Caco-2 (cell line): ENCODE data around the gene WDR45B. TPM values are rescaled to one million over a fixed set of nuclear protein-coding genes. Genes with fewer than 3 reads are reported as not detected.

Experiments used
- BruUV-seq: library from RNA; stranded (reverse); fragments of 400-500 nt; replicated peaks from 2 replicates; lab custom pipeline; 2021; lab: Mats Ljungman, UMichigan
- CTCF ChIA-PET: fragments of 300-600 bp; sonication (Branson Sonifier 250); formaldehyde crosslinking; loops from one replicate; lab custom pipeline; 2022; ENCODE audit warnings: antibody characterized with exemption; lab: Charles Lee
- POLR2A ChIA-PET: fragments of 300-600 bp; sonication (Branson Sonifier 250); formaldehyde crosslinking; loops from one replicate; lab custom pipeline; 2022; ENCODE audit warnings: antibody characterized with exemption; lab: Charles Lee
- DNase-seq, 2 experiments: peaks; one replicate each; pipeline versions ENCODE4 v3.0.0 to v3.0.0-alpha.2; 2020 to 2022
- H3K27me3 ChIP-seq: replicated peaks from 2 replicates; pipeline ENCODE4 v1.6.0; 2011; ENCODE audit warnings: low read length; ENCODE audit not compliant: control insufficient read depth, insufficient read depth
- H3K36me3 ChIP-seq: 2 replicates; pipeline ENCODE4 v1.5.1; 2011; ENCODE audit warnings: low read length; ENCODE audit not compliant: control insufficient read depth, insufficient read depth
- H3K4me1 ChIP-seq: fragments of 250-450 bp; sonication (Bioruptor Pico); 2 replicates; pipeline ENCODE4 v1.5.1; 2020; ENCODE audit warnings: mild to moderate bottlenecking
- H3K4me3 ChIP-seq: 2 replicates; pipeline ENCODE4 v1.5.1; 2011; ENCODE audit warnings: low read depth, mild to moderate bottlenecking, control low read depth, low read length
- H3K9me3 ChIP-seq: fragments of 250-450 bp; sonication (Bioruptor Pico); 2 replicates; pipeline ENCODE4 v1.5.1; 2020; ENCODE audit warnings: mild to moderate bottlenecking, moderate library complexity
- H3K27ac Mint-ChIP-seq: one replicate; pipeline ENCODE4 v1.8.0; 2022; ENCODE audit warnings: mixed read lengths; ENCODE audit not compliant: unreplicated experiment
- H3K27me3 Mint-ChIP-seq: one replicate; pipeline ENCODE4 v1.8.0; 2022; ENCODE audit warnings: mixed read lengths; ENCODE audit not compliant: insufficient read depth, unreplicated experiment
- H3K36me3 Mint-ChIP-seq: one replicate; pipeline ENCODE4 v1.8.0; 2022; ENCODE audit warnings: mild to moderate bottlenecking, mixed read lengths; ENCODE audit not compliant: insufficient read depth, unreplicated experiment
- H3K4me1 Mint-ChIP-seq: one replicate; pipeline ENCODE4 v1.8.0; 2022; ENCODE audit warnings: low read depth, mixed read lengths; ENCODE audit not compliant: unreplicated experiment
- H3K4me3 Mint-ChIP-seq: one replicate; pipeline ENCODE4 v1.8.0; 2022; ENCODE audit warnings: mild to moderate bottlenecking, moderate library complexity, mixed read lengths; ENCODE audit not compliant: unreplicated experiment
- H3K9me3 Mint-ChIP-seq: one replicate; pipeline ENCODE4 v1.8.0; 2022; ENCODE audit warnings: mixed read lengths; ENCODE audit not compliant: unreplicated experiment
- intact Hi-C: fragments of 100-400 bp; cut with micrococcal nuclease; formaldehyde crosslinking; loops from one replicate; pipeline ENCODE4 v1.10.0; 2022; ENCODE audit not compliant: unreplicated experiment
- total RNA-seq: library from RNA; stranded (reverse); gene quantifications from 2 replicates; pipeline ENCODE4 v1.2.3, GENCODE V29; 2022
- TF ChIP-seq, protein P1 (sequence below), 2 experiments: fragments of 200-600 bp in 1 of 2; IDR thresholded peaks; 1 replicate in 1 of 2; 2 replicates in 1 of 2; pipeline versions ENCODE4 v1.5.1 to v1.8.0; 2011 to 2022; ENCODE audit warnings: antibody characterized with exemption in 1 of 2, control low read depth in 1 of 2, inconsistent platforms in 1 of 2, low read depth in 1 of 2, low read length in 1 of 2, mild to moderate bottlenecking in 1 of 2, moderate library complexity in 1 of 2; ENCODE audit not compliant: insufficient read depth in 1 of 2, severe bottlenecking in 1 of 2, unreplicated experiment in 1 of 2

WDR45B gene
- total RNA-seq, 1 experiment from 2014 or later: 106 TPM

DNA sequence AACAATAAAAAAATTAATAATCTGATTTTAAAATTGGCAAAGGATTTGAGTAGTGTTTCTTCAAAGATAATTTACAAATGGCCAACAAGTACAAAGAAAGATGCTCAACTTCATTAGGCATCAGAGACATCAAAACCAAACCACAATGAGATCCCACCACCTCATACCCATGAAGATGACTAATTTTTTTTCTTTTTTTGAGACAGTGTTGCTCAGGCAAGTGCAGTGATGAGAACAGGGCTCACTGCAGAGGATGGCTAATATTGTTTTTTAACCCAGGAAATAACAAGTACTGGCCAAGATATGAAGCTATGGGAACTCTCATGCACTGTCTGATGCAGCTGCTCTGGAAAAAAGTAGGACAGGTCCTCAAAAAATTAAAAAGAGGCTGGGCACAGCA is 14.9 kb downstream of the WDR45B start:
- intact Hi-C loops: no loop called here
- peaks cover 16% of the 10 kb centered on the region for H3K4me1 Mint-ChIP-seq
- Histone ChIP-seq H3K36me3 (peaks cover 2% of the 10 kb centered on the region; the same call in 1 of the 2 replicates), H3K27me3 (no peaks in the 10 kb centered on the region), H3K9me3 (peaks cover 5% of the 10 kb centered on the region), H3K4me1 (peaks cover 10% of the 10 kb centered on the region), H3K4me3 (no peak overlapping the region)
- H3K27ac Mint-ChIP-seq: no peak overlapping the region
- no TSS peak for BruUV-seq
- POLR2A ChIA-PET: no interaction called here
- H3K9me3 Mint-ChIP-seq: peaks cover 12% of the 10 kb centered on the region
- peaks cover 77% of the 10 kb centered on the region for H3K36me3 Mint-ChIP-seq
- CTCF ChIA-PET: no interaction called here
- TF ChIP-seq, protein P1, sequence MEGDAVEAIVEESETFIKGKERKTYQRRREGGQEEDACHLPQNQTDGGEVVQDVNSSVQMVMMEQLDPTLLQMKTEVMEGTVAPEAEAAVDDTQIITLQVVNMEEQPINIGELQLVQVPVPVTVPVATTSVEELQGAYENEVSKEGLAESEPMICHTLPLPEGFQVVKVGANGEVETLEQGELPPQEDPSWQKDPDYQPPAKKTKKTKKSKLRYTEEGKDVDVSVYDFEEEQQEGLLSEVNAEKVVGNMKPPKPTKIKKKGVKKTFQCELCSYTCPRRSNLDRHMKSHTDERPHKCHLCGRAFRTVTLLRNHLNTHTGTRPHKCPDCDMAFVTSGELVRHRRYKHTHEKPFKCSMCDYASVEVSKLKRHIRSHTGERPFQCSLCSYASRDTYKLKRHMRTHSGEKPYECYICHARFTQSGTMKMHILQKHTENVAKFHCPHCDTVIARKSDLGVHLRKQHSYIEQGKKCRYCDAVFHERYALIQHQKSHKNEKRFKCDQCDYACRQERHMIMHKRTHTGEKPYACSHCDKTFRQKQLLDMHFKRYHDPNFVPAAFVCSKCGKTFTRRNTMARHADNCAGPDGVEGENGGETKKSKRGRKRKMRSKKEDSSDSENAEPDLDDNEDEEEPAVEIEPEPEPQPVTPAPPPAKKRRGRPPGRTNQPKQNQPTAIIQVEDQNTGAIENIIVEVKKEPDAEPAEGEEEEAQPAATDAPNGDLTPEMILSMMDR (IDR thresholded peaks at IDR 0.05; ENCODE audit: insufficient read depth in 1 of 2, low read depth in 1 of 2, low read length in 1 of 2, severe bottlenecking in 1 of 2, unreplicated experiment in 1 of 2): no peak
- DNase-seq: no peak
- H3K4me3 Mint-ChIP-seq: no peak overlapping the region
- H3K27me3 Mint-ChIP-seq: no peaks in the 10 kb centered on the region

DNA sequence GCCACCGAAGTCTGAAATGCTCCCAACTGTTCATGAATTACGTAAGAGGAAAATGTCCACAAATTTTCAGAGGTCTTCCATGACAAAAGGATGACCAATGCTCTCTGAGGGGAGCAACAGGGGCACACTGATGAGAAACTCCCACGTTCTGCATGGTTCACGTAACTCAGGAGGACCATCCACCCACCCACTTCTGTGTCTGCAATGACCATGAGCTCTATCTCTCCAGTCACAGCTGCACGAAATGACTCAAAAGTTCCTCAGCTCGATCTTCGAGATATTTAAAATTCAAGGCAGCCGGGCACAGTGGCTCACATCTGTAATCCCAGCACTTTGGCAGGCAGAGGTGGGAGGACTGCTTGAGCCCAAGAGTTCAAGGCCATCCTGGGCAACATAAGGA is 15.8 kb downstream of the WDR45B start:
- no peak for DNase-seq
- Mint-ChIP-seq H3K9me3 (peaks cover 9% of the 10 kb centered on the region), H3K27me3 (no peaks in the 10 kb centered on the region), H3K4me3 (no peak overlapping the region), H3K4me1 (peaks cover 14% of the 10 kb centered on the region), H3K36me3 (peaks cover 80% of the 10 kb centered on the region), H3K27ac (no peak overlapping the region)
- CTCF ChIA-PET: no interaction called here
- H3K4me1 ChIP-seq: peaks cover 7% of the 10 kb centered on the region
- peaks cover 1% of the 10 kb centered on the region; the same call in 1 of the 2 replicates for H3K9me3 ChIP-seq
- H3K4me3 ChIP-seq: no peak overlapping the region
- POLR2A ChIA-PET: no interaction called here
- H3K27me3 ChIP-seq: no peaks in the 10 kb centered on the region
- no peaks in the 10 kb centered on the region; the same call in 1 of the 2 replicates for H3K36me3 ChIP-seq
- TF ChIP-seq, protein P1 (IDR thresholded peaks at IDR 0.05; ENCODE audit: insufficient read depth in 1 of 2, low read depth in 1 of 2, low read length in 1 of 2, severe bottlenecking in 1 of 2, unreplicated experiment in 1 of 2): no peak
- BruUV-seq: no TSS peak
- intact Hi-C loops: no loop called here

DNA sequence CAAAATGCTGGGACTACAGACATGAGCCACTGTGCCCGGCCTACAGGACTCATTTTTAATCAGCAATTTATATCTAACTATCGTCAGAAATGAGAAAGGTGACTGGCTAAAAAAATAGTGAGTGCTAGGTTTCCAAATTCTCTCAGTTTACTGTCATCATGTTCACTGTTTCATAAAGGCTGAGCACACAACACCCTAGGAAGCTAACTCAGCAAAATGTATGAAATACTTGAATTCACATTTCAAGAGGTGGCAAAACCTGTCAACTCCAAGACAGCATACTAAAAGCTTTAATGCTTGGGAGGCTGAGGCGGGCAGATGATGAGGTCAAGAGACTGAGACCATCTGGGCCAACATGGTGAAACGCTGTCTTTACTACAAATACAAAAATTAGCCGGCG is 16.7 kb downstream of the WDR45B start:
- peaks cover 80% of the 10 kb centered on the region for H3K36me3 Mint-ChIP-seq

More for the DNA sequence above, 16.7 kb downstream of the WDR45B start:
- Histone ChIP-seq H3K4me1 (no peaks in the 10 kb centered on the region), H3K9me3 (no peaks in the 10 kb centered on the region), H3K36me3 (no peaks in the 10 kb centered on the region; the same call in 1 of the 2 replicates), H3K27me3 (no peaks in the 10 kb centered on the region), H3K4me3 (no peak overlapping the region)
- TF ChIP-seq, protein P1 (IDR thresholded peaks at IDR 0.05; ENCODE audit: insufficient read depth in 1 of 2, low read depth in 1 of 2, low read length in 1 of 2, severe bottlenecking in 1 of 2, unreplicated experiment in 1 of 2): no peak
- H3K9me3 Mint-ChIP-seq: no peaks in the 10 kb centered on the region
- CTCF ChIA-PET: no interaction called here
- DNase-seq: no peak
- intact Hi-C loops: no loop called here
- POLR2A ChIA-PET: no interaction called here
- H3K4me3 Mint-ChIP-seq: no peak overlapping the region
- no peak overlapping the region for H3K27ac Mint-ChIP-seq
- BruUV-seq: no TSS peak
- peaks cover 5% of the 10 kb centered on the region for H3K4me1 Mint-ChIP-seq
- H3K27me3 Mint-ChIP-seq: no peaks in the 10 kb centered on the region
